A673 (cell line): ENCODE results near the gene MKX.

Source experiments
- CTCF ChIP-seq: fragments of 300-800, 200-600 bp; sonication (generic); conservative IDR thresholded peaks from 2 replicates; pipeline ENCODE4 v1.5.1; 2017; ENCODE audit warnings: low read depth, mild to moderate bottlenecking, antibody characterized with exemption, low read length, moderate library complexity, mixed read lengths
- EZH2 ChIP-seq: fragments of 200-600 bp; sonication (generic); IDR thresholded peaks from 2 replicates; pipeline ENCODE4 v1.6.1; 2017; ENCODE audit warnings: borderline replicate concordance, low read depth, mild to moderate bottlenecking, mixed read lengths, antibody characterized with exemption, low read length; ENCODE audit not compliant: poor library complexity, severe bottlenecking

- no peak for TF ChIP-seq EZH2
- no peak for TF ChIP-seq CTCF
Measured at GRCh38 chr10:27760867-27761266, 15.2 kb upstream of the MKX start.
